ENCODE data around the gene TUBB2B.
"Not testable (repeated sequence)": the region's sequence is repeated elsewhere in the genome, so short reads cannot be mapped to it uniquely, and the experiment has no call there.

The TUBB2B gene

GRCh38 chr6:3247255-3248146, 20.0 kb upstream of the TUBB2B start:
- H3K27ac Mint-ChIP-seq: no peak overlapping the region
- DNase-seq: no peak
- no peaks in the 10 kb centered on the region for H3K9me3 Mint-ChIP-seq
- H3K4me1 Mint-ChIP-seq: peaks cover 4% of the 10 kb centered on the region
- H3K36me3 Mint-ChIP-seq (ENCODE audit: low read depth): no peaks in the 10 kb centered on the region
- ATAC-seq: no peak
- H3K27me3 Mint-ChIP-seq: peaks cover 47% of the 10 kb centered on the region
- H3K4me3 Mint-ChIP-seq: no peak overlapping the region

- no peaks in the 10 kb centered on the region for H3K36me3 Mint-ChIP-seq (ENCODE audit: low read depth)
- no peak for ATAC-seq
- DNase-seq: no peak
- H3K4me3 Mint-ChIP-seq: no peak overlapping the region
- peaks cover 34% of the 10 kb centered on the region for H3K27me3 Mint-ChIP-seq
- no peak overlapping the region for H3K27ac Mint-ChIP-seq
- H3K9me3 Mint-ChIP-seq: no peaks in the 10 kb centered on the region
- no peaks in the 10 kb centered on the region for H3K4me1 Mint-ChIP-seq
Measured at GRCh38 chr6:3245216-3245615, 17.8 kb upstream of the TUBB2B start.

- H3K36me3 Mint-ChIP-seq (ENCODE audit: low read depth): not testable (repeated sequence)
- H3K27me3 Mint-ChIP-seq: peaks cover 34% of the 10 kb centered on the region
Measured at GRCh38 chr6:3244832-3245161, 17.3 kb upstream of the TUBB2B start.

GRCh38 chr6:3244003-3244831, 16.8 kb upstream of the TUBB2B start:
- Mint-ChIP-seq H3K4me3 (no peak overlapping the region), H3K4me1 (no peaks in the 10 kb centered on the region), H3K27me3 (peaks cover 33% of the 10 kb centered on the region), H3K36me3 (ENCODE audit: low read depth) (no peaks in the 10 kb centered on the region), H3K27ac (no peak overlapping the region), H3K9me3 (no peaks in the 10 kb centered on the region)
- DNase-seq (no peak), ATAC-seq (no peak)

More at GRCh38 chr6:3244832-3245161, 17.3 kb upstream of the TUBB2B start:
- H3K9me3 Mint-ChIP-seq, DNase-seq, H3K4me1 Mint-ChIP-seq, H3K27ac Mint-ChIP-seq, ATAC-seq, H3K4me3 Mint-ChIP-seq: not testable (repeated sequence)

GRCh38 chr6:3242768-3243167, 15.3 kb upstream of the TUBB2B start:
- H3K27me3 Mint-ChIP-seq: peaks cover 31% of the 10 kb centered on the region
- DNase-seq: no peak
- H3K27ac Mint-ChIP-seq: no peak overlapping the region
- H3K9me3 Mint-ChIP-seq: no peaks in the 10 kb centered on the region
- H3K4me3 Mint-ChIP-seq: no peak overlapping the region
- ATAC-seq: no peak
- no peaks in the 10 kb centered on the region for H3K4me1 Mint-ChIP-seq
- no peaks in the 10 kb centered on the region for H3K36me3 Mint-ChIP-seq (ENCODE audit: low read depth)

GRCh38 chr6:3241745-3242144, 14.3 kb upstream of the TUBB2B start:
- not testable (repeated sequence) for DNase-seq; ATAC-seq; H3K4me1 Mint-ChIP-seq; H3K9me3 Mint-ChIP-seq; H3K27ac Mint-ChIP-seq; H3K36me3 Mint-ChIP-seq (ENCODE audit: low read depth); H3K4me3 Mint-ChIP-seq
- peaks cover 35% of the 10 kb centered on the region for H3K27me3 Mint-ChIP-seq

GRCh38 chr6:3240595-3240994, 13.1 kb upstream of the TUBB2B start:
- Mint-ChIP-seq H3K9me3 (no peaks in the 10 kb centered on the region), H3K4me1 (no peaks in the 10 kb centered on the region), H3K27me3 (peaks cover 42% of the 10 kb centered on the region), H3K27ac (no peak overlapping the region), H3K4me3 (no peak overlapping the region), H3K36me3 (ENCODE audit: low read depth) (no peaks in the 10 kb centered on the region)
- no peak for ATAC-seq
- DNase-seq: no peak

GRCh38 chr6:3239110-3239830, 11.8 kb upstream of the TUBB2B start:
- H3K9me3 Mint-ChIP-seq: no peaks in the 10 kb centered on the region
- H3K4me3 Mint-ChIP-seq: no peak overlapping the region
- no peaks in the 10 kb centered on the region for H3K4me1 Mint-ChIP-seq
- peaks cover 50% of the 10 kb centered on the region for H3K27me3 Mint-ChIP-seq
- ATAC-seq (no peak), DNase-seq (no peak)
- H3K36me3 Mint-ChIP-seq (ENCODE audit: low read depth): no peaks in the 10 kb centered on the region
- H3K27ac Mint-ChIP-seq: no peak overlapping the region

- no peaks in the 10 kb centered on the region for H3K4me1 Mint-ChIP-seq
- no peaks in the 10 kb centered on the region for H3K36me3 Mint-ChIP-seq (ENCODE audit: low read depth)
- DNase-seq (no peak), ATAC-seq (no peak)
- peaks cover 56% of the 10 kb centered on the region for H3K27me3 Mint-ChIP-seq
- H3K27ac Mint-ChIP-seq: no peak overlapping the region
- H3K9me3 Mint-ChIP-seq: no peaks in the 10 kb centered on the region
- H3K4me3 Mint-ChIP-seq: no peak overlapping the region
Measured at GRCh38 chr6:3237761-3238662, 10.6 kb upstream of the TUBB2B start.

GRCh38 chr6:3236005-3236404, 8.6 kb upstream of the TUBB2B start:
- Mint-ChIP-seq H3K36me3 (ENCODE audit: low read depth) (no peaks in the 10 kb centered on the region), H3K4me1 (peaks cover 10% of the 10 kb centered on the region), H3K9me3 (no peaks in the 10 kb centered on the region), H3K27ac (no peak overlapping the region), H3K27me3 (peaks cover 72% of the 10 kb centered on the region), H3K4me3 (no peak overlapping the region)
- DNase-seq (no peak), ATAC-seq (no peak)

- Mint-ChIP-seq H3K4me1 (peaks cover 15% of the 10 kb centered on the region), H3K27ac (no peak overlapping the region), H3K27me3 (peaks cover 78% of the 10 kb centered on the region), H3K4me3 (no peak overlapping the region), H3K9me3 (no peaks in the 10 kb centered on the region), H3K36me3 (ENCODE audit: low read depth) (no peaks in the 10 kb centered on the region)
- ATAC-seq (no peak), DNase-seq (no peak)
Measured at GRCh38 chr6:3235486-3235885, 8.0 kb upstream of the TUBB2B start.

GRCh38 chr6:3233904-3234303, 6.5 kb upstream of the TUBB2B start:
- peaks cover 85% of the 10 kb centered on the region for H3K27me3 Mint-ChIP-seq
- H3K4me3 Mint-ChIP-seq: no peak overlapping the region
- no peaks in the 10 kb centered on the region for H3K36me3 Mint-ChIP-seq (ENCODE audit: low read depth)
- peaks cover 31% of the 10 kb centered on the region for H3K4me1 Mint-ChIP-seq
- H3K27ac Mint-ChIP-seq: no peak overlapping the region
- ATAC-seq (no peak), DNase-seq (no peak)
- no peaks in the 10 kb centered on the region for H3K9me3 Mint-ChIP-seq

GRCh38 chr6:3233321-3233720, 5.9 kb upstream of the TUBB2B start:
- Mint-ChIP-seq H3K27me3 (peaks cover 85% of the 10 kb centered on the region), H3K4me1 (peaks cover 35% of the 10 kb centered on the region), H3K27ac (no peak overlapping the region), H3K4me3 (no peak overlapping the region), H3K36me3 (ENCODE audit: low read depth) (no peaks in the 10 kb centered on the region), H3K9me3 (no peaks in the 10 kb centered on the region)
- no peak for ATAC-seq
- DNase-seq: no peak

All from activated naive CD8-positive, alpha-beta T cell treated with anti-CD3 and anti-CD28 coated beads, Interleukin-2, amount 50 U/mL, for 24 hours (primary cell).